Gastrocnemius medialis (tissue), 4 donors: ENCODE data around the gene AMPH.

Source experiments
- CTCF ChIP-seq, 5 experiments: fragments of 450-650 bp in 3 of 5; fragments of 200-600 bp in 2 of 5; sonication (generic) in 2 of 5; IDR thresholded peaks in 4 of 5; conservative IDR thresholded peaks in 1 of 5; 1 replicate in 4 of 5; 2 replicates in 1 of 5; pipeline ENCODE4 v1.5.1; 2016 to 2019; ENCODE audit warnings: antibody characterized with exemption in 5 of 5, mild to moderate bottlenecking in 3 of 5, moderate library complexity in 3 of 5
- POLR2A ChIP-seq, 2 donors: fragments of 450-650 bp; IDR thresholded peaks; one replicate each; pipeline ENCODE4 v1.6.1; 2017; ENCODE audit warnings: antibody characterized with exemption in 2 of 2, mild to moderate bottlenecking in 2 of 2, moderate library complexity in 2 of 2

- no peak for TF ChIP-seq POLR2A (IDR thresholded peaks at IDR 0.05)
- no peak for TF ChIP-seq CTCF (IDR thresholded peaks at IDR 0.05 in 4 of 5, conservative IDR thresholded peaks at IDR 0.05 in 1 of 5)
Observed at GRCh38 chr7:38462819-38463218, 168.4 kb downstream of the AMPH start.
